ENCODE results near the gene RETSAT.

DNA sequence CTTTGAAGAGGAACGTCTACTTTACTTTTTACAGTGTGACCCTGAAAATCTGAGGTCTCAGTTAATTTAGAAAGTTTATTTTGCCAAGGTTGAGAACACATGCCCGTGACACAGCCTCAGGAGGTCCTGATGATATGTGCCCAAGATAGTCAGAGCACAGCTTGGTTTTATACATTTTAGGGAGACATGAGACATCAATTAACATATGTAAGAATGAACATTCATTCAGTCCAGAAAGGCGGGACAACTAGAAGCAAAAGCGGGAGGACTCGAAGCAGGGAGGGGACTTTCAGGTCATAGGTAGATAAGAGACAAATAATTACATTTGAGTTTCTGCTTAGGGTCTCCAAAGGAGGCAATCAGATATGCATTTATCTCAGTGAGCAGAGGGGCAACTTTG is 23.9 kb upstream of the RETSAT start:
- TF ChIP-seq EZH2 (IDR thresholded peaks at IDR 0.05) (no peak), POLR2AphosphoS5 (IDR thresholded peaks at IDR 0.05; ENCODE audit: borderline replicate concordance, low read depth, low read length) (no peak)

All from SK-N-MC (cell line).